Activated CD8-positive, alpha-beta T cell treated with anti-CD3 and anti-CD28 coated beads for 36 hours (primary cell): ENCODE data around the gene TM9SF1. TPM values are rescaled to one million over a fixed set of nuclear protein-coding genes. Genes with fewer than 3 reads are reported as not detected.
"Not testable (repeated sequence)": the region's sequence is repeated elsewhere in the genome, so short reads cannot be mapped to it uniquely, and the experiment has no call there.

Experiments used
- ATAC-seq: fragments of 200-7000 bp; cut with Tn5 transposase; one replicate; pipeline ENCODE4 v1.10.0; 2021; ENCODE audit warnings: mild to moderate bottlenecking, moderate library complexity
- CTCF ChIA-PET: fragments of 350-600 bp; sonication (Branson Sonifier 250); formaldehyde crosslinking; loops from one replicate; lab custom pipeline; 2021; ENCODE audit warnings: antibody characterized with exemption; lab: Charles Lee
- POLR2A ChIA-PET: fragments of 350-600 bp; sonication (Branson Sonifier 250); formaldehyde crosslinking; loops from one replicate; lab custom pipeline; 2021; ENCODE audit warnings: antibody characterized with exemption; lab: Charles Lee
- DNase-seq: peaks from one replicate; pipeline ENCODE4 v3.0.0-alpha.2; 2020
- H3K27ac Mint-ChIP-seq: one replicate; pipeline ENCODE4 v1.8.0; 2021; ENCODE audit warnings: mild to moderate bottlenecking, mixed read lengths
- H3K27me3 Mint-ChIP-seq: one replicate; pipeline ENCODE4 v1.8.0; 2021; ENCODE audit warnings: mixed read lengths
- H3K36me3 Mint-ChIP-seq: one replicate; pipeline ENCODE4 v1.8.0; 2021; ENCODE audit warnings: low read depth, mixed read lengths
- H3K4me1 Mint-ChIP-seq: one replicate; pipeline ENCODE4 v1.8.0; 2021; ENCODE audit warnings: low read depth, mixed read lengths
- H3K4me3 Mint-ChIP-seq: one replicate; pipeline ENCODE4 v1.8.0; 2021; ENCODE audit warnings: mild to moderate bottlenecking, moderate library complexity, mixed read lengths
- H3K9me3 Mint-ChIP-seq: one replicate; pipeline ENCODE4 v1.8.0; 2021; ENCODE audit warnings: mixed read lengths
- CTCF ChIP-seq: fragments of 200-600 bp; IDR thresholded peaks from one replicate; pipeline ENCODE4 v1.8.0; 2022; ENCODE audit warnings: antibody characterized with exemption, mild to moderate bottlenecking
- intact Hi-C: fragments of 100-400 bp; cut with micrococcal nuclease; formaldehyde crosslinking; loops from one replicate; pipeline ENCODE4 v1.10.0; 2022
- total RNA-seq, 2 experiments: library from RNA; stranded (reverse); gene quantifications; one replicate each; pipeline ENCODE4 v1.2.3, GENCODE V29; 2021

Gene TM9SF1
- total RNA-seq, 2 experiments from 2014 or later, result 16.3 to 18.0 TPM

GRCh38 chr14:24226473-24226872 lies 31.2 kb upstream of the TM9SF1 start:
- no peak for TF ChIP-seq CTCF
- Mint-ChIP-seq H3K27me3 (no peaks in the 10 kb centered on the region), H3K4me3 (no peak overlapping the region), H3K9me3 (no peaks in the 10 kb centered on the region), H3K4me1 (peaks cover 30% of the 10 kb centered on the region), H3K27ac (no peak overlapping the region), H3K36me3 (peaks cover 17% of the 10 kb centered on the region)
- no peak for ATAC-seq
- CTCF ChIA-PET, result interaction anchor here (1.2 to 3.2 kb wide), 5 partner anchors 10 to 81 kb away, joined by 3 to 10 read pairs (median 5); partner anchors contain the start of genes CIDEB, MDP1 and TINF2
- intact Hi-C loops, result no loop called here
- POLR2A ChIA-PET, result interaction anchor here (0.8 kb wide), 1 partner anchor 17 kb away, joined by 3 read pairs; no protein-coding TSS in a partner anchor
- DNase-seq, result no peak

DNA sequence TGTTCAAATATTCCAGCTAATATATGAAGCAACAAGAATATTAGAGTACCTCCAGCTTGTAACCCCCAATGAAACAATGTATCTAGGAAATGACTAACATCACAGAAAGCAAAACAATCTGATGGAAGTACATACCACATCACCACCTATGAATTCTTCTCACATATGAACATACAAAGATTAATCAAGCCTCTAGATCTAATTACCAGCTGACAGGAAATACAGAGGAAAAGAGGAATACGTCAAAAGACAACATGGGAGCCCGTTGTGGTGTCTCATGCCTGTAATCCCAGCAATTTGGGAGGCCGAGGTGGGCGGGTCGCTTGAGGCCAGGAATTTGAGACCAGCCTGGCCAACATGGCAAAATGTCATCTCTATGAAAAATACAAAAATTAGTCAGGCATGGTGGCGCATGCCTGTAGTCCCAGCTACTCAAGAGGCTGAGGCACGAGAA lies 29.4 kb upstream of the TM9SF1 start:
- TF ChIP-seq CTCF, result no peak
- H3K9me3 Mint-ChIP-seq, result no peaks in the 10 kb centered on the region
- ChIA-PET CTCF (interaction anchor here (1.2 to 3.2 kb wide), 3 partner anchors 9 to 27 kb away, joined by 3 to 10 read pairs (median 3); partner anchors contain the start of gene MDP1), POLR2A (interaction anchor here (1.0 to 1.1 kb wide), 3 partner anchors 9 to 34 kb away, joined by 3 read pairs; partner anchors contain the start of gene CHMP4A)
- DNase-seq (no peak), ATAC-seq (no peak)
- intact Hi-C loops, result no loop called here
- peaks cover 24% of the 10 kb centered on the region for H3K4me1 Mint-ChIP-seq
- no peak overlapping the region for H3K4me3 Mint-ChIP-seq
- no peak overlapping the region for H3K27ac Mint-ChIP-seq
- H3K27me3 Mint-ChIP-seq, result no peaks in the 10 kb centered on the region
- H3K36me3 Mint-ChIP-seq, result peaks cover 17% of the 10 kb centered on the region

DNA sequence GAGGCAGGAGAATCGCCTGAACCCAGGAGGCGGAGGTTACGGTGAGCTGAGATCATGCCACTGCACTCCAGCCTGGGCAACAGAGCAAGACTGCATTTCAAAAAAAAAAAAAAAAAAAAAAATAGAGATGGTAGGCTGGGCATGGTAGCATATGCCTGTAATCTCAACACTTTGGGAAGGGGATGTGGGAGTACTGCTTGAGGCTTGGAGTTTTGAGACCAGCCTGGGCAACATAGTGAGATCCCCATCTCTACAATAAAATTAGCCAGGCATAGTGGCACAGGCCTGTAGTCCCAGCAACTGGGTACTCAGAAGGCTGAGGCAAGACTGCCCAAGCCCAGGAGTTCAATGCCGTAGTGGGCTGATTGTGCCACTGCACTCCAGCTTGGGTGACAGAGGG lies 27.7 kb upstream of the TM9SF1 start:
- POLR2A ChIA-PET, result interaction anchor here (0.6 kb wide), 1 partner anchor 61 kb away, joined by 3 read pairs; no protein-coding TSS in a partner anchor

DNA sequence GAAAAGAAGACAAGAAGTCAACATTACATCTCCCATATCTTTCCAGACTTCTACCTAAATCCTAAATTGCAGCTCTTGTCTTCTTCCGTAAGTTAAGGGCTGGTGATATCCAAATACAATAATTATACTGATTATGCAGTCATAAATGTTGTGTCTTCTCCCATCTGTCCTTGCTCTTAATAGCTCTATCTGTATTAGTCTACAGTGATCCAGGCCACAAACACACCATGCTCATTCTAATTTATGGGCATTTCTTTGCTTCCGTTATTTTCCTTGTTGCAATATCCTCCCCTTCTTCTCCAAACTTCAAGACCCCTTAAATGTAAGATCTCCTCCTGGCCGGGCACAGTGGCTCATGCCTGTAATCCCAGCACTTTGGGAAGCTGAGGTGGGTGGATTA lies 24.3 kb upstream of the TM9SF1 start:
- Mint-ChIP-seq H3K9me3 (no peaks in the 10 kb centered on the region), H3K4me1 (peaks cover 19% of the 10 kb centered on the region), H3K4me3 (no peak overlapping the region), H3K27me3 (no peaks in the 10 kb centered on the region), H3K36me3 (peaks cover 9% of the 10 kb centered on the region), H3K27ac (no peak overlapping the region)
- ChIA-PET CTCF (interaction anchor here (0.7 to 2.6 kb wide), 5 partner anchors 9 to 89 kb away, joined by 3 to 12 read pairs (median 6); partner anchors contain the start of genes CIDEB and TINF2), POLR2A (interaction anchor here (0.7 to 1.3 kb wide), 5 partner anchors 9 to 58 kb away, joined by 3 to 5 read pairs (median 3); partner anchors contain the start of gene IRF9)
- intact Hi-C loops, result no loop called here
- DNase-seq, result no peak
- ATAC-seq, result no peak
- no peak for TF ChIP-seq CTCF

More for the DNA sequence above, 27.7 kb upstream of the TM9SF1 start:
- H3K27ac Mint-ChIP-seq, H3K9me3 Mint-ChIP-seq, DNase-seq, ATAC-seq, intact Hi-C loops, H3K27me3 Mint-ChIP-seq, H3K4me3 Mint-ChIP-seq: not testable (repeated sequence)
- peaks cover 22% of the 10 kb centered on the region for H3K4me1 Mint-ChIP-seq
- peaks cover 11% of the 10 kb centered on the region for H3K36me3 Mint-ChIP-seq
- CTCF ChIA-PET, result interaction anchor here (0.6 kb wide), 1 partner anchor 110 kb away, joined by 4 read pairs; no protein-coding TSS in a partner anchor

GRCh38 chr14:24219080-24219479 lies 23.8 kb upstream of the TM9SF1 start:
- ATAC-seq (no peak), DNase-seq (no peak)
- ChIA-PET CTCF (interaction anchor here (0.9 to 2.6 kb wide), 3 partner anchors 10 to 89 kb away, joined by 3 to 12 read pairs (median 6); partner anchors contain the start of gene CIDEB), POLR2A (interaction anchor here (1.1 to 1.3 kb wide), 2 partner anchors 16 to 58 kb away, joined by 3 read pairs; partner anchors contain the start of gene IRF9)
- TF ChIP-seq CTCF, result no peak
- H3K4me1 Mint-ChIP-seq, result peaks cover 22% of the 10 kb centered on the region
- no peak overlapping the region for H3K4me3 Mint-ChIP-seq
- no peak overlapping the region for H3K27ac Mint-ChIP-seq
- no peaks in the 10 kb centered on the region for H3K9me3 Mint-ChIP-seq
- intact Hi-C loops, result no loop called here
- H3K27me3 Mint-ChIP-seq, result no peaks in the 10 kb centered on the region
- H3K36me3 Mint-ChIP-seq, result peaks cover 10% of the 10 kb centered on the region

DNA sequence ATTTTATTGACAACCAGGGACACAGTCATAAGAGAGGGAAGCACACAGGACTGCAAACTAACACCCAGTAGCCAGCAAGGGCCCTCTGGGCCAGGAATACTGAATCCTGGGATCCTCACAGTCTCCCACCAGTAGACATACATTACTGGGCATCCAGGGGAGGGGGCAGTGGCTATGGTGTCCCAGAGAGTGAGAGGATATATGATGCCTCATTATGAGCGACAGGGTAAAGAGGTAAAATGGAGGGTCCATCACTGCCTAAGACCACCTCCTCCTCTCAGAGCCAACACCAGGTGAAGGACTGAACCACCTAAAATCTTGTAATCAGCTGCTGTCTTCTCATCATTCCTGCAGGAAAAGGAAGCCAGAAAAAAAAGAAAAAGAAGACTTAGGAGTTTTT lies 21.6 kb upstream of the TM9SF1 start:
- ChIA-PET POLR2A (interaction anchor here (1.3 to 1.7 kb wide), 3 partner anchors 10 to 16 kb away, joined by 4 to 11 read pairs (median 5); partner anchors contain the start of gene GMPR2), CTCF (interaction anchor here (1.0 to 2.0 kb wide), 5 partner anchors 8 to 84 kb away, joined by 3 to 21 read pairs (median 8); partner anchors contain the start of genes IRF9 and TINF2)
- ATAC-seq, H3K27me3 Mint-ChIP-seq, DNase-seq, intact Hi-C loops, H3K9me3 Mint-ChIP-seq, H3K4me3 Mint-ChIP-seq: not testable (repeated sequence)
- H3K4me1 Mint-ChIP-seq, result peaks cover 33% of the 10 kb centered on the region
- peaks cover 26% of the 10 kb centered on the region for H3K36me3 Mint-ChIP-seq
- H3K27ac Mint-ChIP-seq, result peak overlapping the region; percentile 98
